A549 treated with dexamethasone at 1 μM for 4 hours (cell line): ENCODE results near the gene FBXL22. TPM values are rescaled to one million over a fixed set of nuclear protein-coding genes. Genes with fewer than 3 reads are reported as not detected.

Source experiments
- total RNA-seq: library from RNA; stranded (reverse); fragments of 200-300 nt; extraction: Qiagen RNA extraction; gene quantifications from 5 replicates; pipeline ENCODE4 v1.2.3, GENCODE V29; 2022

The FBXL22 gene
- 0.14 to 0.49 TPM (median 0.27 TPM) in 5 replicates for total RNA-seq

GRCh38 chr15:63597038-63597790 is at the start of gene FBXL22:
Gene FBXL22, plus strand, starts transcription at chr15:63597387. Its CDS starts 6 bp downstream, at chr15:63597393.

Other genes starting within 250 kb of the FBXL22 start
- 162 to 219 TPM (median 203 TPM) in 5 replicates for gene CA12, start 215.5 kb upstream of the FBXL22 start, total RNA-seq
- 39.9 to 48.4 TPM (median 41.9 TPM) in 5 replicates for gene USP3, start 92.8 kb upstream of the FBXL22 start, total RNA-seq
- gene HERC1, start 236.6 kb downstream of the FBXL22 start, total RNA-seq, result 18.4 to 27.7 TPM (median 23.8 TPM) in 5 replicates